ENCODE results near the gene TPST2. TPM values are rescaled to one million over a fixed set of nuclear protein-coding genes. Genes with fewer than 3 reads are reported as not detected.

The TPST2 gene
- total and polyA plus RNA-seq, 10 of the 15 experiments (the other 5 are each of a cell fraction or from before 2014, with no cell fraction given), result 6.3 to 33.7 (median 28.4) TPM

DNA sequence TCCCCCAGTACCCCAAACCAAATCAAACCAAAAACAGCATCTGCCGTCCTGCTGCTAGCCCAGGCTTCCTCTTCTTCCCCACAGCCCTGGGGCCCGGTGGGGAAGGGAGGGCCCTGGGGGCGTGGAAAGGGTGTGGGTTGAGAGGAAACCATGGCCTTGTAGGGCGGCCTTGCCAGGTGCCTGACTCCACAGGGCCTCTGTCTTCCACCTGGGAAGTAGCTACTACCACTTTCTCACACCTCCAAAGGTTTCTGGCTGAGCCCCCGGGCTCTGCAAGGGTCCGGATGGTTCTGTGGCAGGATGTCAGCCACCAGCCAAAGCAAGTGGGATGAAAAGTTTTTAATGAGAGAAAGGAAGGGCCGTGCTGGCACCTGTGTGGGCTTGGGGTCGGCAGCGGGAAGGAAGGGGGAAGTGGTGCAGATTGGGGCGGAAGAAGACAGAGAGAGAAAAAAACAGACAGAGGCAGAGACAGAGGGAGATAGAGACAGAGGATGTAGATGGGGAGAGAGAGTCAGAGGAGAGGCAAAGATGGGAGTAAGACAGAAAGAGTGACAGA lies 10.5 kb downstream of the TPST2 start (continued):
- TF ChIP-seq SRF (IDR thresholded peaks at IDR 0.05; ENCODE audit: low read depth in 2 of 2, low read length in 2 of 2) (peak; percentile 89 to 94), ETV6 (conservative IDR thresholded peaks at IDR 0.05 in 1 of 2, IDR thresholded peaks at IDR 0.05 in 1 of 2; ENCODE audit: borderline replicate concordance in 1 of 2, low read depth in 1 of 2) (peak in 1 of 2 experiments; percentile 51; a peak in 1 of 4 replicates), STAT1 (conservative IDR thresholded peaks at IDR 0.05) (no peak), BACH1 (IDR thresholded peaks at IDR 0.05; ENCODE audit: borderline replicate concordance) (no peak), ZNF207 (IDR thresholded peaks at IDR 0.05; ENCODE audit: borderline replicate concordance) (no peak), TCF12 (IDR thresholded peaks at IDR 0.05; ENCODE audit: low read depth, low read length) (0 out of 2 replicates have a peak, but pooled peaks have one; percentile 16), ELK1 (IDR thresholded peaks at IDR 0.05; ENCODE audit: low read depth, low read length) (no peak), NFYB (IDR thresholded peaks at IDR 0.05; ENCODE audit: insufficient read depth, low read depth, low read length) (no peak), MEF2B (IDR thresholded peaks at IDR 0.05; ENCODE audit: partially characterized antibody, poor library complexity, severe bottlenecking) (no peak), RAD51 (IDR thresholded peaks at IDR 0.05) (no peak), MYC (IDR thresholded peaks at IDR 0.05; ENCODE audit: insufficient read depth, insufficient read length, insufficient replicate concordance, low read length, severe bottlenecking) (no peak), NBN (IDR thresholded peaks at IDR 0.05) (peak; percentile 60; the same call in 1 of the 2 replicates), HDGF (IDR thresholded peaks at IDR 0.05) (no peak), EP300 (IDR thresholded peaks at IDR 0.05; ENCODE audit: borderline replicate concordance in 1 of 2, control insufficient read depth in 1 of 2, low read depth in 2 of 2, low read length in 2 of 2) (no peak), IKZF1 (conservative IDR thresholded peaks at IDR 0.05) (peak; percentile 62), FOXM1 (IDR thresholded peaks at IDR 0.05; ENCODE audit: low read depth, low read length) (no peak), CEBPB (IDR thresholded peaks at IDR 0.05; ENCODE audit: borderline replicate concordance in 1 of 2, low read depth in 2 of 2, low read length in 2 of 2) (no peak), CBX3 (IDR thresholded peaks at IDR 0.05; ENCODE audit: borderline replicate concordance, low read depth) (no peak), SREBF1 (IDR thresholded peaks at IDR 0.05; ENCODE audit: low read length) (no peak), MLLT1 (IDR thresholded peaks at IDR 0.05) (0 out of 2 replicates have a peak, but pooled peaks have one; percentile 22), IKZF2 (IDR thresholded peaks at IDR 0.05) (peak; percentile 48 to 51; a peak in 2 of 4 replicates), CBX5 (IDR thresholded peaks at IDR 0.05; ENCODE audit: low read depth) (no peak), PAX8 (IDR thresholded peaks at IDR 0.05) (no peak)
- TF ChIP-seq, protein P1, sequence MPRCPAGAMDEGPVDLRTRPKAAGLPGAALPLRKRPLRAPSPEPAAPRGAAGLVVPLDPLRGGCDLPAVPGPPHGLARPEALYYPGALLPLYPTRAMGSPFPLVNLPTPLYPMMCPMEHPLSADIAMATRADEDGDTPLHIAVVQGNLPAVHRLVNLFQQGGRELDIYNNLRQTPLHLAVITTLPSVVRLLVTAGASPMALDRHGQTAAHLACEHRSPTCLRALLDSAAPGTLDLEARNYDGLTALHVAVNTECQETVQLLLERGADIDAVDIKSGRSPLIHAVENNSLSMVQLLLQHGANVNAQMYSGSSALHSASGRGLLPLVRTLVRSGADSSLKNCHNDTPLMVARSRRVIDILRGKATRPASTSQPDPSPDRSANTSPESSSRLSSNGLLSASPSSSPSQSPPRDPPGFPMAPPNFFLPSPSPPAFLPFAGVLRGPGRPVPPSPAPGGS (IDR thresholded peaks at IDR 0.05; ENCODE audit: borderline replicate concordance, insufficient read depth, low read depth, low read length, poor library complexity, severe bottlenecking), result no peak
- TF ChIP-seq, protein P2, sequence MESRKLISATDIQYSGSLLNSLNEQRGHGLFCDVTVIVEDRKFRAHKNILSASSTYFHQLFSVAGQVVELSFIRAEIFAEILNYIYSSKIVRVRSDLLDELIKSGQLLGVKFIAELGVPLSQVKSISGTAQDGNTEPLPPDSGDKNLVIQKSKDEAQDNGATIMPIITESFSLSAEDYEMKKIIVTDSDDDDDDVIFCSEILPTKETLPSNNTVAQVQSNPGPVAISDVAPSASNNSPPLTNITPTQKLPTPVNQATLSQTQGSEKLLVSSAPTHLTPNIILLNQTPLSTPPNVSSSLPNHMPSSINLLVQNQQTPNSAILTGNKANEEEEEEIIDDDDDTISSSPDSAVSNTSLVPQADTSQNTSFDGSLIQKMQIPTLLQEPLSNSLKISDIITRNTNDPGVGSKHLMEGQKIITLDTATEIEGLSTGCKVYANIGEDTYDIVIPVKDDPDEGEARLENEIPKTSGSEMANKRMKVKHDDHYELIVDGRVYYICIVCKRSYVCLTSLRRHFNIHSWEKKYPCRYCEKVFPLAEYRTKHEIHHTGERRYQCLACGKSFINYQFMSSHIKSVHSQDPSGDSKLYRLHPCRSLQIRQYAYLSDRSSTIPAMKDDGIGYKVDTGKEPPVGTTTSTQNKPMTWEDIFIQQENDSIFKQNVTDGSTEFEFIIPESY (IDR thresholded peaks at IDR 0.05), result no peak
